ENCODE measurements around the gene RRAGA.

DNA sequence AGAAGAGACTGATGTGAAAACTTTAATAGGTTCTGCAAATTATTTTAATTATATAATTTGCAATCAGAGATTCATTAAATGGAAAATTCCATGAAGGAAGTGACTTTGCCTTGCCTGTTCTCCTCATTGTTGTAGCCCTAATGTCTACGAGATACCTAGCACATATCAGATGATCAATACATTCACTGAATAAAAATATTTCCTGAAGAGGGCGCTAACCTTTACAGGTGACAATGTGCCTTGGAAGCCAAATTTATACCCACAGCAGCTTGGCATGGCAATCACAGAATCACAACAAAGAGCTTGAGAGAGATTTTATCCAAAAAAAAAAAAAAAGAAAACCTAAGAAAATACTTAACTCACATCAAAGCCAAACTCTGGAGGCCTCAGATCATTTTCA lies 36.1 kb downstream of the RRAGA start:
- no peak for TF ChIP-seq EZH2phosphoT487 (IDR thresholded peaks at IDR 0.05; ENCODE audit: borderline replicate concordance, low read depth)
- no peak for TF ChIP-seq TCF12 (IDR thresholded peaks at IDR 0.05)
- TF ChIP-seq MXI1 (IDR thresholded peaks at IDR 0.05; ENCODE audit: low read depth, low read length): no peak
- TF ChIP-seq, protein P1, sequence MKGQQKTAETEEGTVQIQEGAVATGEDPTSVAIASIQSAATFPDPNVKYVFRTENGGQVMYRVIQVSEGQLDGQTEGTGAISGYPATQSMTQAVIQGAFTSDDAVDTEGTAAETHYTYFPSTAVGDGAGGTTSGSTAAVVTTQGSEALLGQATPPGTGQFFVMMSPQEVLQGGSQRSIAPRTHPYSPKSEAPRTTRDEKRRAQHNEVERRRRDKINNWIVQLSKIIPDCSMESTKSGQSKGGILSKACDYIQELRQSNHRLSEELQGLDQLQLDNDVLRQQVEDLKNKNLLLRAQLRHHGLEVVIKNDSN (IDR thresholded peaks at IDR 0.05; ENCODE audit: borderline replicate concordance, low read depth): no peak
- TF ChIP-seq POLR2AphosphoS5 (IDR thresholded peaks at IDR 0.05; ENCODE audit: low read depth, low read length): no peak
- peak; percentile 17; the same call in 1 of the 2 replicates for TF ChIP-seq RAD21 (IDR thresholded peaks at IDR 0.05; ENCODE audit: low read length)
- TF ChIP-seq SIN3A (IDR thresholded peaks at IDR 0.05; ENCODE audit: borderline replicate concordance, low read depth, low read length): no peak

All from SK-N-SH (cell line).